AG09319 (cell line): ENCODE data around the gene FLVCR1.
"Not testable (repeated sequence)": the region's sequence is repeated elsewhere in the genome, so short reads cannot be mapped to it uniquely, and the experiment has no call there.

Source experiments
- DNase-seq: peaks from one replicate; pipeline ENCODE4 v3.0.0-alpha.2; 2010; ENCODE audit warnings: low read depth; ENCODE audit errors: extremely low read depth
- CTCF ChIP-seq: IDR thresholded peaks from 2 replicates; pipeline ENCODE4 v1.5.1; 2011; ENCODE audit warnings: low read depth, mild to moderate bottlenecking, inconsistent platforms, low read length, moderate library complexity

Gene FLVCR1

GRCh38 chr1:212852105-212852688 is 5.9 kb upstream of the FLVCR1 start:
- no peak for DNase-seq
- no peak for TF ChIP-seq CTCF

DNA sequence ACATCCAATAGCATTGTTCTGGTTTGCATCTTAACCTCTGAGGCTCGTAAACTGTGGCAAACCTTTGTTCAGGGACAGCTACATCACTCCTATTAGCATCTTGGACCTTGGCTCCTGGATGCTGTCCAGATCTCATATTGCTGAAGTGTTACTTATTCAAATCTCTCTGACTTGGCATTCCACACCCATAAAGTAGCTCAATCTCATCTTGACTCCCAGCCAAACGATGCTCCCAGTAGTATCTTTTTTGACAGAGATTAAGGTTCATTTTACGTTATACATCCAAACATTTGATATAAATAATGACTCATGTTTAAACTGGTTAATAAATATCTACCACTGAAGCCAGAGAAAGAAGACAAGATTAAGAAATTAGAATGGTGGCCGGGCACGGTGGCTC is 4.4 kb upstream of the FLVCR1 start:
- DNase-seq: no peak
- no peak for TF ChIP-seq CTCF

DNA sequence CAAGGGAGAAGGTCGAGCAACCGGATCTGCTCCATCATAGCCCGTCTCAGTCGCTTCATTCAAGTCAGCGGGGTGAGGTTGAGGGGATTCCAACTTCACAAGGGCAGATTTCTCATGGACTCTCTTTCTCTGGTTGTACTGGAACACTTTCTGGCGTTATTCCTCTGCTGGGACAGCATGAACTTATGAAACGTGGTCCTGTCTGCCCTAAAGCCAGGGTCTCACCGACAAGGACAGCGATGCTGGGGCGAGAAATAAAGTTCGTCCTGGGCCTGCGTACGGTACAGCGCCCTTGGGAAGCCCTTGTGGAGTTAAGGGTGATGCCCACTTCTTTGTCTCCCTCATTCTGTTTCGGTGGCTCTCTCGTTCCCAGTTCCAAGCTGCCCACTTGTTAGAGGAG is 1.3 kb upstream of the FLVCR1 start:
- TF ChIP-seq CTCF: no peak
- no peak for DNase-seq

DNA sequence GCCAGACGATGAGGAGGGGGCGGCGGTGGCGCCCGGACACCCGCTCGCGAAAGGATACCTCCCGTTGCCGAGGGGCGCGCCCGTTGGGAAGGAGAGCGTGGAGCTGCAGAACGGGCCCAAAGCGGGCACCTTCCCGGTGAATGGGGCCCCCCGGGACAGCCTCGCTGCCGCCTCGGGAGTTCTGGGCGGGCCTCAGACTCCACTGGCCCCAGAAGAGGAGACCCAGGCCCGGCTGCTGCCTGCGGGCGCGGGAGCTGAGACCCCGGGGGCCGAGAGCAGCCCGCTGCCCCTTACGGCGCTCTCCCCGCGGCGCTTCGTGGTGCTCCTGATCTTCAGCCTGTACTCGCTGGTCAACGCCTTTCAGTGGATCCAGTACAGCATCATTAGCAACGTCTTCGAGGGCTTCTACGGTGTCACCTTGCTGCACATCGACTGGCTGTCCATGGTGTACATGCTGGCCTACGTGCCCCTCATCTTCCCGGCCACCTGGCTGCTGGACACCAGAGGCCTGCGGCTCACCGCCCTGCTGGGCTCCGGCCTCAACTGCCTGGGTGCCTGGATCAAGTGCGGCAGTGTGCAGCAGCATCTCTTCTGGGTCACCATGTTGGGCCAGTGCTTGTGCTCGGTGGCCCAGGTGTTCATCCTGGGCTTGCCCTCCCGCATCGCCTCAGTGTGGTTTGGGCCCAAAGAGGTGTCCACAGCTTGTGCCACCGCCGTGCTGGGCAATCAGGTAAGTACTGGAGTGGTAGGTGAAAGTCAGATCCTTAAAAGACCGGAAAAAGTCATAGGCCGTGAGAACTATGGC is 588 bp downstream of the FLVCR1 start:
- no peak for DNase-seq
- no peak for TF ChIP-seq CTCF

- TF ChIP-seq CTCF: no peak
- no peak for DNase-seq
Observed at GRCh38 chr1:212860713-212861581, 2.9 kb downstream of the FLVCR1 start.

DNA sequence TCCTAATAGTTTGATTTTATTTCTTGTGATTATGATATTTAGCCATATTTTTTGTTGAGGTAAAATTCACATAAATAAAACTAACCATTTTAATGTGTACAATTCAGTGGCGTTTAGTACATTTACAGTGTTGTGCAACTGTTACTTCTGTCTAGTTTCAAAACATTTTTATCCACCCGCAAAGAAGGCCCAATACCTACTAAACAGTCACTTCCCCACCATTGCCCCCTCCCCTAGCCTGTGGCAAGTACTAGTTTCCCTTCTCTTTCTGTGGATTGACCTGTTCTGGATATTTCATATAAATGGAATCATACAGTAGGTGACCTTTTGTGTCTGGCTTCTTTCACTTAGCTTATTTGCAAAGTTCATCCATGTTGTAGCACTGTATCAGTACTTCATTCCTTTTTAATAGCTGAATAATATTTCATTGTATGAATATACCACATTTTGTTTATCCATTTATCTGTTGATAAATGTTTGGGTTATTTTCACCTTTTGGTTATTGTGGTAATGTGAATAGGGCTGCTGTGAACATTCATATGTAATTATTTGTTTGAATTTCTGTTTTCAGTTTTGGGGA is 4.1 kb downstream of the FLVCR1 start:
- no peak for DNase-seq
- TF ChIP-seq CTCF: no peak

DNA sequence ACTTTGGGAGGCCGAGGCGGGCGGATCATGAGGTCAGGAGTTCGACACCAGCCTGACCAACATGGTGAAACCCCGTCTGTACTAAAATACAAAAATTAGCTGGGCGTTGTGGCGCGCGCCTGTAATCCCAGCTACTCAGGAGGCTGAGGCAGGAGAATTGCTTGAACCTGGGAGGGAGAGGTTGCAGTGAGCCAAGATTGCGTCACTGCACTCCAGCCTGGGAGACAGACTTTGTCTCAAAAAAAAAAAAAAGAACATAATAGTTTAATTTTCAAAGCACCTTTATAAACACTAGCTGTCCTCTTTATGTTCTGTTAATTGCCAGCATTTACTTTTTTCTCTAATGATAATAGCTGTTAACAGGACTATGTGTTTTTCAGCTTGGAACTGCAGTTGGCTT is 5.3 kb downstream of the FLVCR1 start:
- not testable (repeated sequence) for DNase-seq
